HepG2 (cell line): Measurements from ENCODE around the gene MDH1. TPM values are rescaled to one million over a fixed set of nuclear protein-coding genes. Genes with fewer than 3 reads are reported as not detected.

Experiments
- FIP1L1 ChIP-seq: fragments of 200-400 bp; formaldehyde crosslinking; IDR thresholded peaks from 2 replicates; pipeline ENCODE4 v1.6.1; 2018; ENCODE audit warnings: low read depth, mild to moderate bottlenecking, low read length, moderate library complexity, borderline replicate concordance; ENCODE audit not compliant: insufficient read depth
- KDM2A ChIP-seq: sonication (generic); formaldehyde crosslinking; IDR thresholded peaks from 2 replicates; pipeline ENCODE4 v1.4.0; 2020; ENCODE audit warnings: low read depth, missing genetic modification reagents, borderline replicate concordance
- MED8 ChIP-seq: sonication (generic); formaldehyde crosslinking; IDR thresholded peaks from 2 replicates; pipeline ENCODE4 v1.8.1; 2023; ENCODE audit warnings: mild to moderate bottlenecking, missing genetic modification reagents; ENCODE audit not compliant: insufficient replicate concordance
- NFKBIZ ChIP-seq: IDR thresholded peaks from 2 replicates; pipeline ENCODE4 v1.6.1; 2018; ENCODE audit warnings: missing genetic modification reagents, missing compliant biosample characterization
- RBFOX2 ChIP-seq: fragments of 200-400 bp; formaldehyde crosslinking; IDR thresholded peaks from 2 replicates; pipeline ENCODE4 v1.6.1; 2017; ENCODE audit warnings: low read depth, mild to moderate bottlenecking, low read length
- TOE1 ChIP-seq: sonication (generic); formaldehyde crosslinking; IDR thresholded peaks from 2 replicates; pipeline ENCODE4 v1.4.0; 2020; ENCODE audit warnings: mild to moderate bottlenecking, missing genetic modification reagents
- ZBTB8A ChIP-seq: sonication (generic); formaldehyde crosslinking; IDR thresholded peaks from 2 replicates; pipeline ENCODE4 v1.4.0; 2020; ENCODE audit warnings: mild to moderate bottlenecking, low read depth, missing genetic modification reagents, borderline replicate concordance
- ZEB1 ChIP-seq: IDR thresholded peaks from 2 replicates; pipeline ENCODE4 v1.6.1; 2012; ENCODE audit warnings: mild to moderate bottlenecking, low read depth, inconsistent platforms; ENCODE audit not compliant: insufficient replicate concordance
- ZNF12 ChIP-seq: sonication (generic); formaldehyde crosslinking; IDR thresholded peaks from 2 replicates; pipeline ENCODE4 v1.5.0; 2020; ENCODE audit warnings: missing genetic modification reagents
- ZNF549 ChIP-seq: sonication (generic); formaldehyde crosslinking; IDR thresholded peaks from 2 replicates; pipeline ENCODE4 v1.5.0; 2020; ENCODE audit warnings: missing genetic modification reagents
- ZNF777 ChIP-seq: sonication (generic); formaldehyde crosslinking; IDR thresholded peaks from 2 replicates; pipeline ENCODE4 v1.4.0; 2020; ENCODE audit warnings: missing genetic modification reagents
- ZNF780A ChIP-seq: sonication (generic); formaldehyde crosslinking; IDR thresholded peaks from 2 replicates; pipeline ENCODE4 v1.8.0; 2022; ENCODE audit warnings: mild to moderate bottlenecking, missing genetic modification reagents, moderate library complexity
- ZSCAN20 ChIP-seq: sonication (generic); formaldehyde crosslinking; IDR thresholded peaks from 2 replicates; pipeline ENCODE4 v1.4.0; 2020; ENCODE audit warnings: missing genetic modification reagents, mild to moderate bottlenecking, borderline replicate concordance
- polyA plus RNA-seq, 8 experiments: library from polyadenylated mRNA; depleted of rRNA in 3 of 8; stranded (reverse) in 7 of 8; unstranded in 1 of 8; fragments of >200 nt; fragmentation: Illumina TruSeq in 4 of 8; extraction: Trizol in 4 of 8; gene quantifications; 2 replicates each; pipeline versions ENCODE4 v1.2.1 to v1.2.3, GENCODE V29; 2011 to 2016; ENCODE audit warnings: low read depth in 4 of 8, missing spikeins in 1 of 8, mixed read lengths in 1 of 8; ENCODE audit not compliant: insufficient read depth in 1 of 8
- total RNA-seq, 5 experiments: library from RNA; depleted of rRNA; stranded (reverse); fragments of >200 nt; fragmentation: Illumina TruSeq; extraction: Trizol; gene quantifications; 2 replicates each; pipeline ENCODE4 v1.2.3, GENCODE V29; 2016; ENCODE audit warnings: low read depth in 1 of 5
- TF ChIP-seq, protein P1 (sequence below): fragments of 450-650 bp; IDR thresholded peaks from 2 replicates; pipeline ENCODE4 v1.6.1; 2017
- TF ChIP-seq, protein P2 (sequence below): sonication (generic); formaldehyde crosslinking; IDR thresholded peaks from 2 replicates; pipeline ENCODE4 v1.5.0; 2020; ENCODE audit warnings: missing genetic modification reagents, mild to moderate bottlenecking, borderline replicate concordance
- TF ChIP-seq, protein P3 (sequence below): sonication (generic); formaldehyde crosslinking; IDR thresholded peaks from 2 replicates; pipeline ENCODE4 v1.4.0; 2020; ENCODE audit warnings: missing genetic modification reagents
- TF ChIP-seq, protein P4 (sequence below): sonication (generic); formaldehyde crosslinking; IDR thresholded peaks from 2 replicates; pipeline ENCODE4 v1.8.0; 2022; ENCODE audit warnings: mild to moderate bottlenecking, missing genetic modification reagents, moderate library complexity
- TF ChIP-seq, protein P5 (sequence below): sonication (generic); formaldehyde crosslinking; IDR thresholded peaks from 2 replicates; pipeline ENCODE4 v1.4.0; 2020; ENCODE audit warnings: missing genetic modification reagents, mild to moderate bottlenecking, borderline replicate concordance

Gene MDH1
- total and polyA plus RNA-seq, 2 of the 13 experiments (the other 11 are each of a cell fraction or from before 2014, with no cell fraction given): 293 to 415 TPM

DNA sequence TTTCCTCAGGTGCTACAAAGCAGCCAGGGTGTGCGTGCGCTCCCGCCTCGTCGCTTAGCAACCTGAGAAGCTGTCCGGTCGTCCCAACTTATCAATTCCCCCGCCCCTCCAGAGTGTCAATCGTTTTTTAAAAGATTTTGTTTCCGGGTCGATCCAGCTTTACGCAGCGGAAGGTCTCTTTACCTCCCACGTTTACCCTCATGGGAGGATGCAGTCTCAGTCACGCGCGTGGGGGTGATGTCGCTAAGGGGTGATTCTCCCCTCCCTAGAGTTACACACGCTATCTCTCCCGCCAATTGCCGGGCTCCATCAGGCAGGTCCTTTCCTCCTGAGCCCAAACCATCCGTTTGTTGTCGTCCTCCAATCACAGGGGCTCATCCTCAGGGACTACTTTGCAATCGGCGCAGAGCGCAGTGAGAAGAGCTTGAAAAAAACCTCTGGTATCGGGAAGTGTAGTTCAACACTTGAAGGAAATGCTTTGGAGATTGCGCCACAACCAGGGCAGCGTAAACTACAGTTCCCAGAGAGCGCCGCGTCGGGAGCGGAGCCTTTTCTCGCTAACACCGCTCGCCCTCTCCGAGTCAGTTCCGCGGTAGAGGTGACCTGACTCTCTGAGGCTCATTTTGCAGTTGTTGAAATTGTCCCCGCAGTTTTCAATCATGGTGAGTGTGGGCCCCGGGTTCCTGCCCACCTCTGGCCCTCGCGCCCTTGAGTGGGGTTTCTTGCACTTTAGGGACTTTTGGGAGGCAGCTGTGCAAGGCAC, at the start of gene MDH1, which contains the start of gene WDPCP (continued):
- TF ChIP-seq KDM2A (CRISPR knock-in tag) (peak; percentile 91; the same call in 1 of the 2 replicates), FIP1L1 (no peak), ZEB1 (peak; percentile 93), MED8 (CRISPR knock-in tag) (no peak), TOE1 (peak; percentile 94), ZNF549 (CRISPR knock-in tag) (no peak), RBFOX2 (peak; percentile 48), NFKBIZ (CRISPR knock-in tag) (peak; percentile 79; the same call in 1 of the 2 replicates), ZNF12 (CRISPR knock-in tag) (no peak), ZNF777 (CRISPR knock-in tag) (no peak), ZSCAN20 (CRISPR knock-in tag) (no peak), ZBTB8A (CRISPR knock-in tag) (no peak), ZNF780A (CRISPR knock-in tag) (no peak; the same call in none of the 2 replicates)
- TF ChIP-seq, protein P1, sequence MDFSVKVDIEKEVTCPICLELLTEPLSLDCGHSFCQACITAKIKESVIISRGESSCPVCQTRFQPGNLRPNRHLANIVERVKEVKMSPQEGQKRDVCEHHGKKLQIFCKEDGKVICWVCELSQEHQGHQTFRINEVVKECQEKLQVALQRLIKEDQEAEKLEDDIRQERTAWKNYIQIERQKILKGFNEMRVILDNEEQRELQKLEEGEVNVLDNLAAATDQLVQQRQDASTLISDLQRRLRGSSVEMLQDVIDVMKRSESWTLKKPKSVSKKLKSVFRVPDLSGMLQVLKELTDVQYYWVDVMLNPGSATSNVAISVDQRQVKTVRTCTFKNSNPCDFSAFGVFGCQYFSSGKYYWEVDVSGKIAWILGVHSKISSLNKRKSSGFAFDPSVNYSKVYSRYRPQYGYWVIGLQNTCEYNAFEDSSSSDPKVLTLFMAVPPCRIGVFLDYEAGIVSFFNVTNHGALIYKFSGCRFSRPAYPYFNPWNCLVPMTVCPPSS: no peak
- TF ChIP-seq, protein P2, sequence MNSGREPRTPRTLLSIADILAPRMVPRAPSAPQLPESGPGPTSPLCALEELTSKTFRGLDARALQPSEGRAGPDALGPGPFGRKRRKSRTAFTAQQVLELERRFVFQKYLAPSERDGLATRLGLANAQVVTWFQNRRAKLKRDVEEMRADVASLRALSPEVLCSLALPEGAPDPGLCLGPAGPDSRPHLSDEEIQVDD (CRISPR knock-in tag): no peak
- TF ChIP-seq, protein P3, sequence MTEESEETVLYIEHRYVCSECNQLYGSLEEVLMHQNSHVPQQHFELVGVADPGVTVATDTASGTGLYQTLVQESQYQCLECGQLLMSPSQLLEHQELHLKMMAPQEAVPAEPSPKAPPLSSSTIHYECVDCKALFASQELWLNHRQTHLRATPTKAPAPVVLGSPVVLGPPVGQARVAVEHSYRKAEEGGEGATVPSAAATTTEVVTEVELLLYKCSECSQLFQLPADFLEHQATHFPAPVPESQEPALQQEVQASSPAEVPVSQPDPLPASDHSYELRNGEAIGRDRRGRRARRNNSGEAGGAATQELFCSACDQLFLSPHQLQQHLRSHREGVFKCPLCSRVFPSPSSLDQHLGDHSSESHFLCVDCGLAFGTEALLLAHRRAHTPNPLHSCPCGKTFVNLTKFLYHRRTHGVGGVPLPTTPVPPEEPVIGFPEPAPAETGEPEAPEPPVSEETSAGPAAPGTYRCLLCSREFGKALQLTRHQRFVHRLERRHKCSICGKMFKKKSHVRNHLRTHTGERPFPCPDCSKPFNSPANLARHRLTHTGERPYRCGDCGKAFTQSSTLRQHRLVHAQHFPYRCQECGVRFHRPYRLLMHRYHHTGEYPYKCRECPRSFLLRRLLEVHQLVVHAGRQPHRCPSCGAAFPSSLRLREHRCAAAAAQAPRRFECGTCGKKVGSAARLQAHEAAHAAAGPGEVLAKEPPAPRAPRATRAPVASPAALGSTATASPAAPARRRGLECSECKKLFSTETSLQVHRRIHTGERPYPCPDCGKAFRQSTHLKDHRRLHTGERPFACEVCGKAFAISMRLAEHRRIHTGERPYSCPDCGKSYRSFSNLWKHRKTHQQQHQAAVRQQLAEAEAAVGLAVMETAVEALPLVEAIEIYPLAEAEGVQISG (CRISPR knock-in tag): peak; percentile 90
- TF ChIP-seq, protein P4, sequence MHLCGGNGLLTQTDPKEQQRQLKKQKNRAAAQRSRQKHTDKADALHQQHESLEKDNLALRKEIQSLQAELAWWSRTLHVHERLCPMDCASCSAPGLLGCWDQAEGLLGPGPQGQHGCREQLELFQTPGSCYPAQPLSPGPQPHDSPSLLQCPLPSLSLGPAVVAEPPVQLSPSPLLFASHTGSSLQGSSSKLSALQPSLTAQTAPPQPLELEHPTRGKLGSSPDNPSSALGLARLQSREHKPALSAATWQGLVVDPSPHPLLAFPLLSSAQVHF (CRISPR knock-in tag): 0 out of 2 replicates have a peak, but pooled peaks have one; percentile 51
- TF ChIP-seq, protein P5, sequence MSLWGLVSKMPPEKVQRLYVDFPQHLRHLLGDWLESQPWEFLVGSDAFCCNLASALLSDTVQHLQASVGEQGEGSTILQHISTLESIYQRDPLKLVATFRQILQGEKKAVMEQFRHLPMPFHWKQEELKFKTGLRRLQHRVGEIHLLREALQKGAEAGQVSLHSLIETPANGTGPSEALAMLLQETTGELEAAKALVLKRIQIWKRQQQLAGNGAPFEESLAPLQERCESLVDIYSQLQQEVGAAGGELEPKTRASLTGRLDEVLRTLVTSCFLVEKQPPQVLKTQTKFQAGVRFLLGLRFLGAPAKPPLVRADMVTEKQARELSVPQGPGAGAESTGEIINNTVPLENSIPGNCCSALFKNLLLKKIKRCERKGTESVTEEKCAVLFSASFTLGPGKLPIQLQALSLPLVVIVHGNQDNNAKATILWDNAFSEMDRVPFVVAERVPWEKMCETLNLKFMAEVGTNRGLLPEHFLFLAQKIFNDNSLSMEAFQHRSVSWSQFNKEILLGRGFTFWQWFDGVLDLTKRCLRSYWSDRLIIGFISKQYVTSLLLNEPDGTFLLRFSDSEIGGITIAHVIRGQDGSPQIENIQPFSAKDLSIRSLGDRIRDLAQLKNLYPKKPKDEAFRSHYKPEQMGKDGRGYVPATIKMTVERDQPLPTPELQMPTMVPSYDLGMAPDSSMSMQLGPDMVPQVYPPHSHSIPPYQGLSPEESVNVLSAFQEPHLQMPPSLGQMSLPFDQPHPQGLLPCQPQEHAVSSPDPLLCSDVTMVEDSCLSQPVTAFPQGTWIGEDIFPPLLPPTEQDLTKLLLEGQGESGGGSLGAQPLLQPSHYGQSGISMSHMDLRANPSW (CRISPR knock-in tag): no peak
